ENCODE results near the gene FGF12.

Gene FGF12

DNA sequence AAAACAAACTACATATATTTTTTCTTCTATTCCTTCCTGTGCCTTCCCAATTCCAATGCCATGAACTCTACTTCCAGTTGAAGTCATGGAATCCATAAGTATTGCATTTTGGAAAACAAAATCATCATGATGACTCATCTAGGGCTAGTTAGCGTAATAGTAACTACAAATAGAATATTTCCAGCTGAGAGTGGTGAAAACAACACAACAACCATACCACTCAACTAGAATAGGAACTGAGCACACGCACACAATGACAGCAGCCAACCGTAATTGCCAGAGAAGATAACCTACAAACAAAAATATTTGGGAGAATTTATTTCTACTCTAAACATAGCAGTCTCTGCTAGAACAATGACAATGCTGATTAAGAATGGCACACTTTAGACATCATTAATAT, 225.9 kb downstream of the FGF12 start:
- no peak for DNase-seq (ENCODE audit: low read depth, low spot score)

DNA sequence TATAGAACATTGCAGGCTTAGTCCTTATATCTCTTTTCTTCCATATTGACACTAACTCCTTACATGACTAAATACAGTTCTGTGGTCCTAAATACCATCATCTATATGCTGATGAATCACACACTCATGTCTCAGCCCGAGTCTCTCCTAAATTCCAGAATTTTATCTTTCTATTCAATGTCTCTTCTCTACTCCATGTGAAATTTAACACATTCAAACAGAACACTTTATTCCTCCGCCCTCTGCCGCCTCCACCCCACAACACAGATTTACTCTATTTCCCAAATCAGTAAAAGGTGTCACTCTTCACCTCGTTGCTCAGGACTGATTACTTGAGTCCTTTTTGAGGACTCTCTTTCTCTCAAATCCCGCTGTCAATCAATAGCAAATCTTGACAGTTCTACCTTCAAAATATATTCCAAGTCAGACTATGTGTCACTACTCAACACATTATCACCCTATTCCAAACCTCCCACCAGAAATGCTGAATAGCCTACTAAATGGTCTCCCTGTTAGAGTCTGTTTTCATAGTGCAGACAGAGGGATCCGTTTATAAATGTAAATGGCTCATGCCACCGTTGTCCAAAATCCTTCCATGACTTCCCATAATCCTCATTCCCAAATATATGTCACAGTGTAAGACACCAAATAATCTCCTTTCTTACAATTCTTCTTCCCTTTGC, 230.3 kb downstream of the FGF12 start:
- no peak for DNase-seq (ENCODE audit: low read depth, low spot score)

DNA sequence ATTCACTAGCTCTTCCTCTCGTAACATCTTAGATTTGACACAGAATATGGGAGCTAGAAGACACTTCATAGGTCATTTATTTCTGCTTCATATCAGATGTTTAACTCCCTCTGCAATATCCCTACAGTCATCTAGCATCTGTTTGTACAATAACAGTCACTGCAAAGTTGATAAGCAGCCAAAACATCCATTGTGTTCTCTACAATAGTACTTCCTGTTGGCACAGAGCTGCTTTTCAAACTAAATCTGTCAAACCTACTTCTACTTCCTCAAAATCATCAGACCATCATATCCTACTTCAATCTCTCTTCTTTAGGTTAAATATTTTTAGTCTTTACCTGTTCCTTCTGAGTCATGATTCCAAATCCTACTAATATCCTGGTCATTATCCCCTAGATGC, 233.2 kb downstream of the FGF12 start:
- no peak for DNase-seq (ENCODE audit: low read depth, low spot score)

DNA sequence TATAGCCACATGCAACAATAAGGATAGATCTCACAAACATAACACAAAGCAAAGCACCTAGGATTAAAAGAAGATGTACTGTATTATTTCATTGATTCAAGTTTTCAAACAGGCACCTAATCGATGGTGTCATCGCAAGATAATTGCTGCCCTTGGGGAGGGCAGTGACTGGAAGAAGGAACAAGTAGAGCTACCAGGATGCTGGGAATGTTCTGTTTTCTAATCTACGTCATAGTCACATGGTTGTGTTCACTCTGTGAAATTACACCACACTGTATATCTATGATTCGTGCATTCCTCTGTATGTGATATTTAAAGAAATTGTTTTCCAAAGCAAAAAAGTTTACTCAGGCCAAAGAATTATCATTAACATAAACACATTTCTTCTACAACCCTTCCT, 236.6 kb downstream of the FGF12 start:
- DNase-seq (ENCODE audit: low read depth, low spot score) = no peak

DNA sequence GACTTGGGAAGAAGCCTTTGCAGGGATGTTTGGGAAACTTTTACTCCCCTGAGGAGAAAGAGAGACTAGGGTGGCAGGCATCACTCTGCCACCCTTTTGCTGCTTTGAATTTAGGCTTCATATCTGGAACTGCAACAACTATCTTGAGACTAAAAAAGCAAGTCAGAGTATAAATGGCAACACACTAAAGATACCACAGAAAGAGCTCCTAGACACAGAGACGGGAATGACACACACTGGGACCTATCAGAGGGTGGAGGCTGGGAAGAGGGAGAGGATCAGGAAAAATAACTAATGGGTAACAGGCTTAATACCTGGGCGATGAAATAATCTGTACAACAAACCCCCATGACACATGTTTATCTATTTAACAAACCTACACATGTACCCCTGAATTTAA, 237.8 kb downstream of the FGF12 start:
- DNase-seq (ENCODE audit: low read depth, low spot score) = no peak

DNA sequence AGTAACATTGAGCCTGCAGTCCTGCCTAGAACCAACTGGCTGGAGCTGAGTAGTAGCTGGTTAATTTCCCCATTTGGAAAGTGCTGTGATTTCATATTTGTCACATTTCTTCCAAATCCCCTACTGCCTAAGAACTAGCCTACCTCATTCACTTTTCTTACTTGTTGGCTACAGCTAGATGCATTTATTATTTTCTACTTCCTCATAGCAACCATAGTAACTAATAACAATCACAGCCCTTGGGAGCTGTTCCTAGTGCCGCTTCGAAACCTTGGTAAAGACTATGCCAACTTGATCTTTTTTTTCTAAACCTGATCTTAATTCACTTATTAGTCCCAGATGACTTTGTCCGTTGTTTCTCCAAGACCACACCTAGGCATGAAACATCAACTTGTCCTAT, 240.3 kb downstream of the FGF12 start:
- no peak for DNase-seq (ENCODE audit: low read depth, low spot score)

DNA sequence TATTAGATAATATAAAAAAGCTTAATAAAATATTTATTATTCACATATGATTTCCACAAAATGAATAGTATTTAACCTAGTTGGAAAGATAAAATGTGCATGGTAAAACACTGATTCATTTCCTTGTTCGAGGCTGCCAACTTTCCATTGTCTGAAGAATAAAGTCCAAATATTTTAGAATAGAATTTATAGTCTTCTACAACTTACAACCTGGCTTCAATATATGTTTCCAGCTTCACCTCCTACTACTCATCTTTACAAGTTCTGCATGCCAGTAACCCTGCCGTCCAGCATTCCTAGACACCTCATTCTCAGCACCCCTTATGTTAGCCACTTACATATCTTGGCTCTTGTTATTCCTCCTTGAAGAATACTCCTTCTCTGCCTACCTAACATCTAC, 244.5 kb downstream of the FGF12 start:
- no peak for DNase-seq (ENCODE audit: low read depth, low spot score)

DNA sequence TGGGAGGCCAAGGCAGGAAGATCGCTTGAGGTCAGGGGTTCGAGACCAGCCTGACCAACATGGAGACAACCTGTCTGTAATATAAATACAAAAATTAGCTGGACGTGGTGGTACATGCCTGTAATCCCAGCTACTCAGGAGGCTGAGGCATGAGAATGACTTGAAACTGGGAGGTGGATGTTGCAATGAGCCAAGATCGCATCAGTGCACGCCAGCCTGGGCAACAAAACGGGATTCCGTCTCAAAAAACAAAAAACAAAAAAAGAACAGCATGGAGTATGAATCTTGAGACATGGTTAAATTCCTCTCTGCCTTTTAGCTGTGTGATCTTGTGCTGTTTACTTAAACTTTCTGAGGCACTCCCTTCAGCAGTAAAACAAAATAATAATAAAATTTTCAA, 244.9 kb downstream of the FGF12 start:
- DNase-seq (ENCODE audit: low read depth, low spot score) = no peak

DNA sequence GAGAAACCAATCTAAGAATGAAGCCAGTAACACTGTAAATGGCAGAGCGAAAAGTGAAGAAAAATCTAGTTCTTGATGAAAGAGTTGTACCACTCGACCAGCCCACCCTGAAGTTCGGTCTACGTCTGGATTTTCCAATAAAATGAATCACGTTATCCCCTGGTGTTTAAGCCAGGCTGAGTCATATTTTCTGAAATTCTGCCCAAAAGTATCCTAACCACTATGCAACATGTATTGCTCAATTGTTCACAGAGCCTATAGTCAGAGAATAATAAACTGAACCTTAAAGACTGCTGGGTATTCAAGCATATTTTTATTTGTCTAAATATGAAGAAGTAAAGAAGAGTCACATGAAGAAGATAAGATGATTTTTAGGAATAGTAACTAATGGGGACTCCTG, 245.7 kb downstream of the FGF12 start:
- DNase-seq (ENCODE audit: low read depth, low spot score) = no peak

DNA sequence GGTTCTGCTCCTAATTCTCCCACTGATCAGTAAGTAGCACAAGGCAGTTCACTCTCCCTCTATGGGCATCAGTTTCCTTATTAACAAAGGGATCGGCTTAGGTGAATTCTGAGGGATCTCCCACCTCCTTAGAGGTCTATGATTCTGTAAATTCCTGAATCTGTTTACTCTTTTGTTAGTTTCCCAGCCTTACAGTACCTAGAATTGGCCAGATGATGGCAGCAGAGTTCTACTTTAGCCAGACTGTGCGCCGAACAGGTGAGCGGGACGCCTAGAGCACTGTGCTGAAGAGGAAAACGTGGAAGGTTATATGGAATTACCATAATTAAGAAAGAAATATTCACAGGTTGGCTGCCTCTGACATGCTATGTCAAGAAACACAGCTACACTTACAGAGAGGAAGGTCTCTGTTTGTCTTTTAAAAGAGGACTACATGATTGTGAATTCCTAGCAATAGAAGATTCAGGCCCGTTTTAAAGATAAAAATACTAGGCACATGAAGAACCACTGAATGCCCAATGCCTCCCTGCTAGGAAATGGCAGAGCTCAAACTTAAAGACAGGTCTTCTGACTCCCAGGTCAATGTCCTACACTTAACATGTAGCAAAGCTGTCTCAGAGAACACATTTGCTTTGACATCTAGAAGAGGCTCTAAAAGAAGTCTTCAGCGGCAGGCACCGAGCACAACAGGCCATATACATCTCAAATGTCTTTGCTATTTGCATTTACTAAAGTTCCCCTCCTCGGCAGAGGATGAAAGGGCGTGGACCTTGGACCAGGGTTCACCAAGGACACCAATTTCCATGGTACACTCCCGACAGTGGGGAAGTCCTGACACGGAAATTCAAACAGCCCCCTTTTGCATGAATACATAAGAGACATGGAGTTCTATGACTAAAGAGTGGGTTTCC, 259.9 kb downstream of the FGF12 start:
- DNase-seq (ENCODE audit: low read depth, low spot score) = no peak

DNA sequence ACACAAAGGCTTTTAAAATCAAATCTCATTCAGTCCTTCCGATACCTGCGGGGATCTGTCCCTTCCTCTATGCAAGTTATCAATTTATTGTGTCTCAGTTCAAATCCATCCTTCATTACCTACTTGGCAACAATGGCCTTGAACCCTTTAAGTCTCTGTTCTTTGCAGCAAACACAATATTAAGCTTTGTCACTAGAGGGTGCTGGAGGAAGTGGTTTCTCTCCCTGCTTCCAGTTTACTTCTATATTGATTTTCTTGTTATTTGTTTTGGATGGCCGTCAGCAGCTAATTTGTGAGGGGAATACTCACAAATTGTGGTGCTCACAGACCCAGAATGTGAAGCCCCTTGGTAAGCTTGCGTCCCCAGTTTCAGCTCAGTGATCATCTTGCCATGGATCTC, 278.3 kb downstream of the FGF12 start:
- DNase-seq (ENCODE audit: low read depth, low spot score) = no peak

DNA sequence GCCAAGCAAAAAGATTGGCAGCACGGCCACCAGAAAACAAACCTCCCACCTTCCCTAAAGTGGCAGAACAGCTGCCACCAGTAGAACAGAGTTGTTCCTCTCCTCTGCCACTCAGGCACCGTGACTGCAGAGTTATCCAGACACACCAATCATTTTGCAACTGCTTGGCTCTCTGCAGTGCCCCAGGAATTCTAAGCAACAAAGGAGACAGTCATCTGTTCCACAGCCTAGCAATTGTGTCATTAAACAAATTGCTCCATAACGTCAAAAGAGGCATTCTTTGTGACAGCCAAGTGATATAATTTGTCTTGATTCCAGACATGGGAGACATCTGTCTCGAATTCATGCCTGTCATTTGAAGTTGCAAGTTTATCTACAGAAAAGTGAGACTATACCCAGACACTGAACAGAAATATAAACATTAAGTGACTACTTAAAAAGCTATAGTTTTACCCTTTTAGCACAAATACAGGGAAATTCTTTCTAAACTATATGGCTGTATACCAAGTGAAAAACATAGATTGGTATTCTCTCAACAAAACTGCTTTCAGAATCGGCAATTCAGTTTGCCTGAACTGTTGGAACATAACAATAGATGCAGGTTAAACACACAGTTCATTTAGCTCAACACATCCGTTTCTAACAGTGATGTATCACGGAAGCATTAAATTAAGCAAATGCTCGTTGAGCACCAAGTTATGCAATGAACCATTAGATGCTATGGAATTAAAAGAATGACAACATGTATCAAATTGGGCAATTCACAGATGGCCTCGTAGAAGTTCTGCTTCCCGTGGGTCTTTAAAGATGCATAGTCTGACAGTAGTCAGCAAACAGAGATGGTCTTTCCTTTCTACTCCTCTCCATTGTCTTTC, 281.3 kb downstream of the FGF12 start:
- no peak for DNase-seq (ENCODE audit: low read depth, low spot score)

DNA sequence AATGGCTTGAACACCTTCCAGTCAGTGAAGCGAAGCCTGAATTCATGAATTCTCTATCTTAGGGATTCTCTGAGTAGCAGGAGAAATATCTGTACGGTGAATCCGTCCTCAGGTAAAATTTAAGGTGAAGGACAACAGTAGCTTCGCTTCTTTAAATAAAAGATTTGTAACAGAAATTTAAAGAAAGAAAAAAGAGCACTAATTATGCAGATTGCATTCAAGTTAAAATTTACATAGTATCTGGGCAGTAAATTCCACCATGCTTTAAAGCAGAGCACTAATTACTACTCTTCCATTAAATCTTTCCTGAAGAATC, 282.6 kb downstream of the FGF12 start:
- DNase-seq (ENCODE audit: low read depth, low spot score) = no peak

DNA sequence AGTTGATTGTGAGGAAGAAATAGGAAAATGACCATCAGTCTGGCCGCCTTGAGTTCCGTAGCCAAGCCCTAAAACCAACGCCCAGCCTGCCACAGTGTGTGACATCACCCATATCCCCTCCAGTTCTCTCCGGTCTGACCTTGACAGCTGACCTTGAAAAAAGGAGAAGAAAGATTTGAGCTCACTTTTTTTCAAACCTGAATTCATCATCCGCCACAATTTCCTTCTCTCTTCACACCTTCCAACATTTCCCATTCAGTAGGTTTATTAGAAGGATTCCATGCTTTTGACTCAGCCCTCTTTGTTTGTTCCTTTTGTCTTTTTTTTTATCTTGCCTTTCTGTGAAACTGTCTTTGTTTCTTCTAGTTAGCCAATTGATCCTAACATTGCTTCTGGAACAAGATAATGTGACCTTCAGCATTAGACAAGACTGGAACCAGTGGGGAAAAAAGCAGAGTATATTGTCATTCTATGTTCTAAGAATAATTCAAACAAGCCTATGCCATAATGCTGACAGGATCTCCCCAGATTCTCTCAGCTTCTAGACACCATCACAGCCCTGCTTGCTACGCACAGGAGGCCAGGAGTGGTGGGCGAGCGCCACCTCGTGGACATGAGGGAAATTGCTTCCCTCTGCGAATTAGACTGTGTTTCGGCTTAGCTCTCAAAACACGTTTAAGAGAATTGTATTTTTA, 283.1 kb downstream of the FGF12 start:
- DNase-seq (ENCODE audit: low read depth, low spot score) = no peak

DNA sequence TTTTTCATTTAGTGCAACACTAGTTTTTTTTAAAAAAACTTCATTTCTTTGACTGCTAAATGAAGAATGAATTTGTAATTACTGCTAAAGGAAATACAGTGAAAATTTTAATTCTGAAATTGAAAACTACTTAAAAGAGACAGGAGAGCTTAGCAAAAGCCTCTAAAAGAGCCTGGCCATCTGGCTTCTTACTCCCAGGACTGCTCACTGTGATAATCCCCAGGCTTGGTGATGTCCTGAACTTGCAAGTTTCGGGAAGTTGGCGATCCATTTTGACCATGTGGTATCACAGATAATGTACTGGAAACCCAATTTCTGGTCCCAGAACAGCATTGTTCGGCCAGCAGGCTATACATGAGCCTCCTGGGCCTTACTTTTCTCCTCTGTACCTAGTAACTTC, 292.1 kb downstream of the FGF12 start:
- DNase-seq (ENCODE audit: low read depth, low spot score) = no peak

DNA sequence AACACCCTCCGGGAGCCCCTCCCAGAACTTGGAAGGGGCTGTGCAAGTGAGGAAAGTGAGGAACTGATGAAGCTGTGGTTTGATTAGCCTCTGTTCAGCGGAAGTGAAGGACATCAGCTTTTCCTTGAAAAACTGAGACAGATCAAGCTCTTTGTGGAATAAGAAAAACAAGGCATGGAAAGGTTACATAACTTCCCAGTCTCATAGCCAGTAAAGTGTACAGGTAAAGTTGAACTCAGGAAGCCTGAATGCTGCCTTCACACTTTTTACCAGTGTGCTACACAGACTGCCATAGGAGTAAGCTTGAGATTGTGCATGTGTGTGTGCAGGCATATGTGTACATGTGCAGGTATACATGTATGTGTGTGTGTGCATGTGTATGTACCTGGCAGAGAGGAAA, 293.2 kb downstream of the FGF12 start:
- no peak for DNase-seq (ENCODE audit: low read depth, low spot score)

DNA sequence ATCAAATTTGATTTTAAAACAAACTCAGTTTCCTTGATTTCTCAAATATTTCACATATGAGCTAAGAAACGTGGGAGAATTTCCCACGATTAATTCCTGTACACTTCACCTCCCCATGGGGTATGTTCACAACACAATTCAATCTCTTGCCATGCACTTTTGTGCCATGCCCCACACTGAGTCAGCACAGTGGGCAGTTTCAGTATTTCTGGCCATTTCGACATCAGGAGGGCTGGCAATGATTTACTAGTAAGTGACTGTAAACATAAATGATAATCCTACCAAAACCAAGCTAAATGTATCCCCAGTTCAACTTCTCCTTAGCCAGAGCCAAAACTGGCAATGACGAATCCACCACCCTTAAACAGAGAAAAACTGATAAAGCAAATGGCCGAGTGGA, 293.6 kb downstream of the FGF12 start:
- no peak for DNase-seq (ENCODE audit: low read depth, low spot score)

DNA sequence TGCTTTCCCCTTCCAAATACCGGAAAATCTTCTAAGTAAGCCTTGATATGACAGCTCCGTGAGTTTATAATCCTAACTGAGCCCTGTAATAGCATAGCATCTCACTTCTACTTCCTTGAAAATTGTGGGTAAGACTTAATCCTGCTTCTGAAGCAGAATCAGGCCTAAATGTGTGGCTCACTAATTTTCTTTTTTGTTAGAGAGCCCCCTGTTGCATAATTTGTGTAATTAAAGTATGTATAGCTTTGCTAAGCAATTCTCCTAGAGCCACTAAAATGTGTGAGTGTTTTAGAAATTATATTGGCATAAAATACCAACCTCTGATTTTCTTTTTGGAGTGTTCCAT, 304.4 kb downstream of the FGF12 start:
- no peak for DNase-seq (ENCODE audit: low read depth, low spot score)

DNA sequence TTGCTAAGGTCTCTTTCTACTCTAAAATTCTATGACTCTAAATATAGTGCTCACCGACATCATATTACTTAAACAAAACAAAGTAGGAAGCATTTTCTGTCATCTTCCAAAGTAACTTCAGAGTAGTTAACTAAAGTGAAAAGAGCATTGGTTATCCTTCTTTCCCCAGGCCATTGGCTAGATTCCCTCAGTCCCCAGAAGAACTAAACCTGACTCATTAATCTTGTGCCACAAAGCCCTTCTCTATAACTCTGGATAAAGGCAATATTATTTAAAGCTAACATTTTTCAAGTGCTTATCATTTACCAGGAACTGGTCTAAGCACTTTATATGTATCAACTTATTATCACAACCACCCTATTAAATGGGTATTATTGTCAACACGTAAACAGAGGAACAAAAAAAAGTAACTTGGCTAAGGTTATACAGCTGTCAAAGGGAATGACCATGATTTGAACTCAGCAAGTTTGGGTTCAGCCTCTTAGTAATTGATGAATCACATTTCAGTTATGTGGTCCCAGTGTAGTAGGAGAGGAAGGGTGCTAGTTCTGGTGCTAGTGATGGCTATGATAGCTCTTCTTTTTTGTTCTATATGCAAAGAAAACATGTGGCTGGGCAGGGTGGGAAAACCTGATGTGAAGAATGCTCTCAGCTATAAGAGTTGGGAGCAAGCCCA, 304.9 kb downstream of the FGF12 start:
- DNase-seq (ENCODE audit: low read depth, low spot score) = no peak

DNA sequence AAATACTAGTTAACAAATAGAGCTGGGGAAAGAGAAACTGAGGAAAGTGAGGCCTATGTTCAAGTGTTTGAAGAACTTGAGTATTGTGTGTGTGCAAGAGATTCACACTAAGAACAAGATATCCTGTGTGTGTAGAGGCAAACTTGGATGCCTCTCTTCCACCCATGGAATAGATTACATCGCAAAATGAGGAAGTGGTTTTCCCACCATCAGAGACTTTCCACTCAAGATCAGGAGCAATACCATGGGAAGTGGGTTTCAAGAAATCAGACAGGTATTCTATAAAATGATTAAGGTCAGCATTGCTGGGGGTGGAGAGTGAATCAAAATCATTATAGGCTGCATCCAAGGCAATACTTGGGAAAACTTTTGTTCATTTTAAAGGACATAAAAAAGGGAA, 308.0 kb downstream of the FGF12 start:
- DNase-seq (ENCODE audit: low read depth, low spot score) = no peak

DNA sequence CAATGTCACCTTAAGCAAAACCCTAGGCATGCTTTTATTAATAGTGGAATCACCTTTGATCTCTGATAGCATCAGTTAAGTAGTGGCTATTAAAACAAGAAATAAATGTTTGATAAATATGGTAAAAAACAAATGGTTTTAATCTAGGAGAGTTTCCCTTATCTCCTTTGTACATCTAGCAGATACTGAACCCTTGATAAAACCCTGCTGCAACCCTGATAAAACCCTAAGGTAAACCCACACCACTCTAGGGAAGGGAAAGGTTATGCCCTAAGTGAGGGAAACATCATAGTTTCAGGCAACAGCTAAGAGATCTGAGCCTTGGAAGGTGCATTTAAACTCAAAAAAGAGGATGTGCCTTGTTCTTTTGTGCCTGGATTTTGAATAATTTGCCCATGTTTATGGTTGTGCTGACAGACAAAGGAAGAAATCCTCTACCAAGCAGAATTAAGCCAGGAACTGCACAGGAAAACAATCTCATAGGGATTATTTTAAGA, 309.7 kb downstream of the FGF12 start:
- no peak for DNase-seq (ENCODE audit: low read depth, low spot score)
